HG03521 (cell line): Measurements from ENCODE around the gene ZFAND6.
"Not testable (repeated sequence)": the region's sequence is repeated elsewhere in the genome, so short reads cannot be mapped to it uniquely, and the experiment has no call there.

Experiments
- ATAC-seq: cut with Tn5 transposase; IDR thresholded peaks from one replicate; pipeline ENCODE4 v1.9.1; 2021; ENCODE audit warnings: mild to moderate bottlenecking, moderate library complexity; ENCODE audit not compliant: unreplicated experiment

ZFAND6 gene

GRCh38 chr15:80141916-80142598, 82.6 kb downstream of the ZFAND6 start:
- ATAC-seq, result no peak

GRCh38 chr15:80142646-80143045, 83.2 kb downstream of the ZFAND6 start:
- no peak for ATAC-seq

GRCh38 chr15:80151148-80151547, 91.7 kb downstream of the ZFAND6 start:
- no peak for ATAC-seq

- ATAC-seq, result no peak
These were observed 92.1 kb downstream of the ZFAND6 start for GRCh38 chr15:80151576-80151975.

GRCh38 chr15:80152180-80152895, 92.9 kb downstream of the ZFAND6 start:
- peak; percentile 58 for ATAC-seq

GRCh38 chr15:80152896-80153876, 93.7 kb downstream of the ZFAND6 start, which contains the start of gene FAH:
FAH (plus strand) TSS chr15:80152999; CDS start chr15:80153055, 56 bp downstream.
- peak; percentile 51 for ATAC-seq

GRCh38 chr15:80153900-80154299, 94.4 kb downstream of the ZFAND6 start:
- no peak for ATAC-seq

GRCh38 chr15:80154336-80154735, 94.9 kb downstream of the ZFAND6 start:
- ATAC-seq, result no peak

- no peak for ATAC-seq
These were observed 95.5 kb downstream of the ZFAND6 start for GRCh38 chr15:80155001-80155377.

GRCh38 chr15:80155378-80156175, 96.1 kb downstream of the ZFAND6 start:
- ATAC-seq, result not testable (repeated sequence)

- ATAC-seq, result no peak
These were observed 96.8 kb downstream of the ZFAND6 start for GRCh38 chr15:80156176-80156720.

- ATAC-seq, result no peak
These were observed 97.7 kb downstream of the ZFAND6 start for GRCh38 chr15:80157215-80157614.

GRCh38 chr15:80159301-80159700, 99.8 kb downstream of the ZFAND6 start:
- no peak for ATAC-seq

- ATAC-seq, result no peak
These were observed 100.5 kb downstream of the ZFAND6 start for GRCh38 chr15:80159811-80160569.

GRCh38 chr15:80160570-80161156, 101.2 kb downstream of the ZFAND6 start:
- peak; percentile 53 for ATAC-seq

GRCh38 chr15:80161468-80162016, 102.1 kb downstream of the ZFAND6 start:
- no peak for ATAC-seq

- ATAC-seq, result no peak
These were observed 102.6 kb downstream of the ZFAND6 start for GRCh38 chr15:80162059-80162554.

GRCh38 chr15:80163217-80163616, 103.7 kb downstream of the ZFAND6 start:
- ATAC-seq, result no peak
